ENCODE results near the gene MTFR1L.

DNA sequence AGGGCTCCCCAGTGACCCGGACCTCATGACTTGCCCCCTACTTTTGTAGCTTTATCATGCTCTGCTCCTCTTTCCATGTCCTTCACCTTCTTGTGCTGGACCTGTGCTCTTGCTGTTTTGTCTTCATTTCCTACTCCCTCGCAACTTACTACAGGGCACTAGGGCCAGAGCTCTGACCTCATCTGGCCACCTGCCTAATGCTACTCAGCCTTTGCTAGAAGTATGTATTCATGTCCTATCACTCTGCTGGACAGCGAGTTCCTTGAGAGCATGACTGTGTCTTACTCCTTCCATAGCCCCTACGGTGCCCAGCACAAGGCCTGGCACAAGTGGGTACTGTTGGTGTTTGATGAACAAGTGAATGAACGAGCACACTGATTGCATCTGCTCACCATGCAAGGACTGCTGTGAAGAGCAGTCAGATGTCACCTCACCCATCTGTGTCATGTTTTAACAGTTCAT, 1.9 kb downstream of the MTFR1L start:
- no peak for TF ChIP-seq HDGF (IDR thresholded peaks at IDR 0.05)
- TF ChIP-seq EHMT2 (IDR thresholded peaks at IDR 0.05): peak; percentile 30; the same call in 1 of the 2 replicates
